ENCODE data around the gene GNPTG. TPM values are rescaled to one million over a fixed set of nuclear protein-coding genes. Genes with fewer than 3 reads are reported as not detected.

The GNPTG gene
- total RNA-seq, 1 donor from 2014 or later: 55.6 TPM

- H3K9me3 Mint-ChIP-seq: no peaks in the 10 kb centered on the region
- no peaks in the 10 kb centered on the region for H3K36me3 Mint-ChIP-seq
- peak overlapping the region; percentile 88 for H3K27ac Mint-ChIP-seq
- no peak for DNase-seq (ENCODE audit: extremely low spot score, unreplicated experiment)
- peak overlapping the region; percentile 92 for H3K4me3 Mint-ChIP-seq
- peaks cover 9% of the 10 kb centered on the region for H3K4me1 Mint-ChIP-seq (ENCODE audit: unreplicated experiment)
- peaks cover 4% of the 10 kb centered on the region for H3K27me3 Mint-ChIP-seq
- no peak for TF ChIP-seq CTCF (conservative IDR thresholded peaks at IDR 0.05)
These were observed 28.5 kb downstream of the GNPTG start for GRCh38 chr16:1380195-1380594.

- no peaks in the 10 kb centered on the region for H3K9me3 Mint-ChIP-seq
- H3K27ac Mint-ChIP-seq: no peak overlapping the region
- peaks cover 9% of the 10 kb centered on the region for H3K4me1 Mint-ChIP-seq (ENCODE audit: unreplicated experiment)
- peaks cover 4% of the 10 kb centered on the region for H3K27me3 Mint-ChIP-seq
- TF ChIP-seq CTCF (conservative IDR thresholded peaks at IDR 0.05): no peak
- no peak for DNase-seq (ENCODE audit: extremely low spot score, unreplicated experiment)
- H3K36me3 Mint-ChIP-seq: no peaks in the 10 kb centered on the region
- no peak overlapping the region for H3K4me3 Mint-ChIP-seq
These were observed 30.1 kb downstream of the GNPTG start for GRCh38 chr16:1381612-1382406.

- Mint-ChIP-seq H3K4me3 (no peak overlapping the region), H3K27me3 (peaks cover 4% of the 10 kb centered on the region), H3K9me3 (no peaks in the 10 kb centered on the region), H3K27ac (no peak overlapping the region), H3K4me1 (ENCODE audit: unreplicated experiment) (peaks cover 9% of the 10 kb centered on the region), H3K36me3 (no peaks in the 10 kb centered on the region)
- no peak for TF ChIP-seq CTCF (conservative IDR thresholded peaks at IDR 0.05)
- no peak for DNase-seq (ENCODE audit: extremely low spot score, unreplicated experiment)
These were observed 31.8 kb downstream of the GNPTG start for GRCh38 chr16:1383556-1383955.

GRCh38 chr16:1385232-1385631, 33.5 kb downstream of the GNPTG start:
- Mint-ChIP-seq H3K27me3 (no peaks in the 10 kb centered on the region), H3K36me3 (no peaks in the 10 kb centered on the region), H3K4me1 (ENCODE audit: unreplicated experiment) (peaks cover under 1% of the 10 kb centered on the region), H3K4me3 (no peak overlapping the region), H3K27ac (no peak overlapping the region), H3K9me3 (no peaks in the 10 kb centered on the region)
- no peak for TF ChIP-seq CTCF (conservative IDR thresholded peaks at IDR 0.05)
- DNase-seq (ENCODE audit: extremely low spot score, unreplicated experiment): no peak

- no peak for DNase-seq (ENCODE audit: extremely low spot score, unreplicated experiment)
- no peak for TF ChIP-seq CTCF (conservative IDR thresholded peaks at IDR 0.05)
- no peaks in the 10 kb centered on the region for H3K4me1 Mint-ChIP-seq (ENCODE audit: unreplicated experiment)
- H3K36me3 Mint-ChIP-seq: no peaks in the 10 kb centered on the region
- H3K9me3 Mint-ChIP-seq: no peaks in the 10 kb centered on the region
- no peak overlapping the region for H3K27ac Mint-ChIP-seq
- H3K27me3 Mint-ChIP-seq: no peaks in the 10 kb centered on the region
- no peak overlapping the region for H3K4me3 Mint-ChIP-seq
These were observed 35.6 kb downstream of the GNPTG start for GRCh38 chr16:1387331-1387730.

Data from type B pancreatic cell (in vitro differentiated cells).